ENCODE measurements around the gene AKAP6.

- TF ChIP-seq CTCF (IDR thresholded peaks at IDR 0.05), result no peak
- TF ChIP-seq POLR2A (IDR thresholded peaks at IDR 0.05), result no peak
These were observed 333.1 kb downstream of the AKAP6 start for GRCh38 chr14:32662211-32662610.
